HG03439 (cell line): ENCODE results near the gene NOXRED1.
"Not testable (repeated sequence)": the region's sequence is repeated elsewhere in the genome, so short reads cannot be mapped to it uniquely, and the experiment has no call there.

Experiments
- ATAC-seq: cut with Tn5 transposase; IDR thresholded peaks from one replicate; pipeline ENCODE4 v1.9.1; 2021; ENCODE audit warnings: mild to moderate bottlenecking, moderate library complexity; ENCODE audit not compliant: unreplicated experiment

Gene NOXRED1

GRCh38 chr14:77423423-77423822 lies at the start of gene NOXRED1:
Gene NOXRED1, minus strand, starts transcription at chr14:77423523. Its CDS starts 634 bp downstream, at chr14:77422889.
- no peak for ATAC-seq

DNA sequence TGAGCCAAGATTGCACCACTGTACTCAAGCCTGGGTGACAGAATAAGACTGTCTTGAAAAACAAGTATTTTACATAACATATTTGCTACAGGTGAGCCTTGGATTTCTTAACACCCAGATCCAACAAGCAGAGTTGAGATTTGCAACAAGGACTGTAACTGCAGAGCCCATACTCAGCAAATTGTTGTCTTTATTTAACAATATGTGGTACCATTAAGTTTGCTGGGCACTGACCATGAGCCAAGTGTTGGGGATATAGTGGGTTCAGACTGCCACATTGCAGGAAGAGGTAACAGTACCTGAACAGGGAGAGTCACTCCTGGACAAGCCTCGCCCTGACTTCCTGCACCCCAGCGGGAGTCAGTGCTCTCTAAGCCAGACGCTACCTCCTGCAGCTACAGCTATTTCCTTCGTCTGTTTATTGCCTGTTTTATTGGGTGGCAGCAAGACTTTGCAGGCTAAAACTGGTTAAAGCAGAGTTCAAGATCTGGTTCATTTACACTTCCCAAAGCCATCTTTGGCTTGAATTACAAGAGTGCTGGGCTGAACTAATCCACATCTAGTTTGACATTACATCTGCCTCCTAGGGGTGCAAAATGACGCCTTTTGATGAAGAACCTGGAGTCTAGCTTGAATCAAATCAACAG lies 47.0 kb upstream of the NOXRED1 start:
- no peak for ATAC-seq

- no peak for ATAC-seq
Observed at GRCh38 chr14:77469539-77469938, 46.2 kb upstream of the NOXRED1 start.

DNA sequence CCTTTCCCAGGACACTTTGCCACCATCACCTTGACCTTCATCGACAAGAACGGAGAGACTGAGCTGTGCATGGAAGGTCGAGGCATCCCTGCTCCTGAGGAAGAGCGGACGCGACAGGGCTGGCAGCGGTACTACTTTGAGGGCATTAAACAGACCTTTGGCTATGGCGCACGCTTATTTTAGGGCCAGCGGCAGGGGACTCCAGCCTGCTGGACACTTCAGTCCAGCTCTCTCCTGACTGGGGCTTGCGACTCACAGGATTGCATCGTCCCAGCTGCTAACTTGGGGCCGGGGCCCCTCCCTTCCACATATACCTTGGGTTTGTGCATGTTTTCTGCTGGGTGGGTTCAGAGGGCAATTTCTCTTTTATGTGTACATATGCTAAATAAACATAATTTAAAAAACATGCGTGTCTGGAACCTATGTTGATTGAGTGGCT lies 45.8 kb upstream of the NOXRED1 start:
- no peak for ATAC-seq

GRCh38 chr14:77467801-77468200 lies 44.5 kb upstream of the NOXRED1 start:
- ATAC-seq, result no peak

GRCh38 chr14:77459072-77459723 lies 35.9 kb upstream of the NOXRED1 start:
- no peak for ATAC-seq

DNA sequence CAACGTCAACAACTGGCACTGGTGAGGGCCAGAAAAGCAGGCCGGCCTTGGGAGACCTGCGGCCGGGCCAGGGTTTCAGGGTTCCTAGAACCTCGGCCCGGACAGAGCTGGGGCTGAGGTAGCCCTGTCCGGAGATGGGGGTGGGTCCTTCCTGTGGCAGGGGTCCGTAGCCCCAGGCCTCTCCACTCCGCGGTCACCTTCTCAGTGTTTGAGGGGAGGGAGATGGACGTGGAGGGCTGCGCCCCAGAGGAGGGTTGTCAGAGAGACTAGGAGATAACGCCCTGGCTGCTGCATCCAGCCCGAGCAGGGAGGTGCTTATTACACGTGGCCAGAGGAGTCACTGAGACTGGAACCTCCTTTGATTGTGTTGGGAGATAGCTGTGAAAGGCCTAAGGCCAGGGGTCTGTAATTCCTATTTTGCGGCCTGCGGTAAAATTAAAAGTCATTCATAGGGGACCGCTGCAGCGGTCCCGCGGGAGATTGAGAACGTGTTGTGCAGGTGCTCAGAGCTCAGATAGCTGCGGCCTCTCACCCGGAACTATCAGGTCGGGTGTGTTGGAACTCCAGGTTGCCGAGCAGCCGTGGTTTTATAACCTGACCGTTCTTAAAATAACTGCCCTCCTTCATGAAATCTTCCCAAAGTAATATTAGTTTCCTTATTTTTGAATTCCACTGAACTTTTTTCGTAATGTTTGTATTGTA lies 35.1 kb upstream of the NOXRED1 start:
- peak; percentile 22 for ATAC-seq

DNA sequence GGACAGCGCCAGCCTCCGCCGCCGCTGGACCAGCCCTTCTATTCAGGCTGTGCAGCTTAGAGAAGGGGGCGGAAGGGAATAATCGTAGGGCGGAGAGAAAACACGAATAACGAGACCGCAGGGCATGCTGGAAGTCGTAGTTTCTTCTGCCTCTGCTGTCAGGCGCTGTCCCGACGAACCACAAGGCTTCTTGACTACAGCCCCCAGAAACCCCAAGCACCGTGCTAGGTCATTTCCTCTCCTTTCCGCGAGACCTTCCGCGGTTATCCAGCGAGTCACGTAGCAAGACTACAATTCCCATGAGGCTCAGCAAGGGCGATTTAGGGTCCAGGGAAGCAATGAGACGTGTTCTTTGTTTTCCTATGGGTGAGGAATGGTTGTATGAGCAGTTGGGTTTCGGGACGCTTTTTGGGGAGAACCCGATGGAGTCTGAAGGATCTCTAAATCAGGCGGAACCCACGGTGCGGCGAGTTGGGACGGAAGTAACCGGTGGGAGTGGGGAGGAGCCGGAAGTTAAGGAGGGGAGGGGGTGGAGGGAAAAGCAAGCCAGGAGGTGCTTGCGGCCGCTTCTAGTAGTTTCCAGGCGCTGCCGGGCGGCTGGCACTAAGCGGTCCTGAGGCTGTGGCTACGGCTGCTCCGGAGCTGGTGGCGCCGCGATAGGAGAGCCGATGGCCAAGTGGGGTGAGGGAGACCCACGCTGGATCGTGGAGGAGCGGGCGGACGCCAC lies 34.4 kb upstream of the NOXRED1 start, which contains the start of the genes AHSA1 and VIPAS39:
AHSA1 (plus strand) TSS at position 572 of the 727 bp plus-strand sequence; CDS start at position 669, 97 bp downstream.
VIPAS39 (minus strand) TSS at position 80 of the 727 bp plus-strand sequence. CDS start 3,499 bp downstream, outside the sequence.
- peak; percentile 91 for ATAC-seq

DNA sequence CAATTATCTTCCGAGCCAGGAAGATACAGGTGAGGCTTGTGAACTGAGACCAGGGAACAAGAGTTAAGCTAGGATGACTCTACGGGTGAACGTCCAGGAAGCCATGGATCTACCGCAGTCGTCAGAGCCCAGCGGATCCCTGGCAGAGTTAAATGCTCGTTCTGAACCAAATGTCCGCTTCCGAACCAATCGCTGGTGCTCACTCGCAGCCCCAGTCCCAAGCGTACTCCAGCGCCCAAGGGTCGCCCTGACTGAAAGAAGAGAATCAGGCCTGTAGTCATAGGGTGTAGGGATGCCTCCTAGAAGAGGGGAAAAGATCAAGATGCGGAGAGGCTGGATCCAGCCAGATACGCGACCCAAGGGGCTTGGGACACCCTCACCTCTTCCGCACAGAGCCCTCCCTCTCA lies 33.8 kb upstream of the NOXRED1 start:
- ATAC-seq, result no peak

DNA sequence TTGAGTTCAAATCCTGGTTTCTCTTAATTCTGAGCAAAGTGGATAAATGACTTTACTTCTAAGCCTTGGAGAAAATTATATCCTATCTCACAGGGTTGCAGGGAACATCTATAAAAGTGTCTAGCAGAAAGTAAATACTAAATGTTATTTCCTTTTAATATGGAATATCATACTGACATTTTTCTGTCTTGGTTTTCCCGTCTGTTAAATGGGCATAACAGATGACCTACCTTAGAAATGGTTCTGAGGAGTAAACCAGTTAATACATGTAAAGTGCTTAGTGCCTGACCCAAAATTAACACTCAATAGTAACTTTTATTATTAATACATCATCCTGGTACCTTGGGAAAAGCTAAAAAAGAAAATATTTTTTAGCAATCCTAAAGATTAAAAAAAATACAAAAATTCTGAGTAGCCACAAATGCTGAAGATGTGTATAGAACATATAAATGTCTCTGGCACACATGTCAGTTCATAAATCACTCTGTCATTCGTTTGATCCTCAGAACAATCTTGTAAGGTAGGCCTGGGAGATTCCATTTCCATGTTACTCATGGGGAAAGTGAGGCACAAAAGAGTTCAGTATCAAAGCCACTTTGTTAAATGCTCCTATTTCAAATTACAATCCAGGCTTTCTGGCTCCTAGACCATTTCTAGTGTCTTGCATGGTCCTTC lies 32.8 kb upstream of the NOXRED1 start:
- no peak for ATAC-seq

DNA sequence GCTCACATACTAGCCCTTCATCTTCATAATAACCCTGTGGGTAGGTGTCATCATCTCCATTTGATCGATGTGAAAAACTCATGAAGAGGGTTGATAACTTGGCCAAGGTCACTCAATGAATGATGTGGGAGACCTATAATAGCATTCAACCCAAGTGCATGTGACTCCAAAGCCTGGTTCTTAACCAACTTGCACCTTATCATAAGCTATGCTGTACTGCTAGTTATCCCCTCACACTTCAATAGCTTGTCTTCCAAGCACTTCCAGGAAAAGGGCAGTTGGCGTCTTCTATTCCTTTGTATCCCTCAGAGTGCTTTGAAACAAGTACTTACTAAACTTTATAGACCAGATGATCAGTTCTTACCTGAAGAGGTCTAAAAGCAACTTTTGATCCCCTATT lies 18.9 kb upstream of the NOXRED1 start:
- ATAC-seq, result no peak

- no peak for ATAC-seq
Observed at GRCh38 chr14:77439861-77440260, 16.5 kb upstream of the NOXRED1 start.

GRCh38 chr14:77438596-77438995 lies 15.3 kb upstream of the NOXRED1 start:
- ATAC-seq, result no peak

GRCh38 chr14:77436042-77436441 lies 12.7 kb upstream of the NOXRED1 start:
- no peak for ATAC-seq

GRCh38 chr14:77426396-77426795 lies 3.1 kb upstream of the NOXRED1 start:
- ATAC-seq, result no peak

GRCh38 chr14:77424862-77425261 lies 1.5 kb upstream of the NOXRED1 start:
- ATAC-seq, result no peak

DNA sequence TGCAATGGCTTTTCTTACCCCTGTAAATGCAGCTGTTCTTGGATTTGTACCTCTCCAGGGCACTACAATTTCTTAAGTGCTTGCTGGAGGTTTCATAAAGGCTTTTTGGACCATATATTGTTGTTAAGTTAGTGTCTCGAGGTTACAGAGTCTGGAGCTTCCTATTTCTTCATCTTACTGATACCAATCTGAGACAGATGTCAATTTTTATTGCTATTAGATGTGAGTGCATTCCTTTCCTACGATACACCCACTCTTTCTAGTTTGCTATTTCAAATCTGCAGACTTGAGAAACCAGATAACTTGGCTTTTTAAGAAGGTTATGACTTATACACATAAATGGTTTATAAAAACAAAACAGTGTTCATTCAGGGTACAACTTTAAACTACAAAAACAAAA lies 2.1 kb downstream of the NOXRED1 start:
- ATAC-seq, result no peak

DNA sequence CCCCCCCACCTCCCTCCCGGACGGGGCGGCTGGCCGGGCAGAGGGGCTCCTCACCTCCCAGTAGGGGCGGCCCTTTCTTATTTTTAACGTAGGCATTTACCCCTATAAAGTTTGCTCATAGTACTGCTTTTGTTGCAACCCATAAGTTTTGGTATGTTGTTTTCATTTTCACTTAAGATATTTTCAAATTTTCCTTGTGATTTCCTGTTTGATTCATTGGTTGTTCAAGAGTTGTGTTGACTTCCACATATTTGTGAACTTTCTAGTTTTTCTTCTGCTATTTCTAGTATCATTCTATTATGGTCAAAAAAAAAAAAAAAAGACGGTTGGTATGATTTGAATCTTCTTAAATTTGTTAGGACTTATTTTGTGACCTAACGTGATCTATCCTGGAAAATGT lies 6.5 kb downstream of the NOXRED1 start:
- ATAC-seq, result no peak

- ATAC-seq, result not testable (repeated sequence)
Observed at GRCh38 chr14:77416098-77416497, 7.2 kb downstream of the NOXRED1 start.

DNA sequence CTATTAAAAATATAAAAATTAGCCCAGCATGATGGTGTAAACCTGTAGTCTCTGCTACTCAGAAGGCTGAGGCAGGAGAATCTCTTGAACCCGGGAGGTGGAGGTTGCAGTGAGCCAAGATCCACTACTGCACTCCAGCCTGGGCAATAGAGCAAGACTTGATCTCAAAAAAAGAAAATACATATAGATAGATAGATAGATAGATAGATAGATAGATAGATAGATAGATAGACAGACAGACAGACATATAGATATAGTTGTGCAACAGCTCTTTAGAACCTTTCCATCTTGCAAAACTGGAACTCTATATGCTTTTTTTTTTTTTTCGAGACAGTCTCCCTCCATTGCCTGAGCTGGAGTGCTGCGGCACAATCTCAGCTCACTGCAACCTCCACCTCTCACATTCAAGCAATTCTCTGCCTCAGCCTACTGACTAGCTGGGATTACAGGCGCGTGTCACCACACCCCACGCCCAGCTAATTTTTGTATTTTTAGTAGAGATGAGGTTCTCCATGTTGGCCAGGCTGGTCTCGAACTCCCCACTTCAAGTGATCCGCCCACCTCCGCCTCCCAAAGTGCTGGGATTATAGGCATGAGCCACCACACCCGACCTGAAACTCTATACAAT lies 7.8 kb downstream of the NOXRED1 start:
- ATAC-seq, result not testable (repeated sequence)
